K562 (cell line): Measurements from ENCODE around the gene SRCIN1. TPM values are rescaled to one million over a fixed set of nuclear protein-coding genes. Genes with fewer than 3 reads are reported as not detected.
A peak's percentile ranks its signal among the peaks of the same experiment; 100 is the strongest.

ENCODE experiments used
- ATAC-seq: fragments of 200-7000 bp; cut with Tn5 transposase; 3 replicates; pipeline ENCODE4 v1.9.1; 2020; ENCODE audit warnings: moderate library complexity
- BruUV-seq: library from RNA; stranded (reverse); fragments of 400-500 nt; replicated peaks from 2 replicates; lab custom pipeline; 2021; lab: Mats Ljungman, UMichigan
- CTCF ChIA-PET: fragments of 300-600 bp; formaldehyde crosslinking; extraction: SDS; loops from one replicate; lab custom pipeline; 2021; ENCODE audit warnings: low intra/inter-chr PET ratio; lab: Yijun Ruan, JAX
- POLR2A ChIA-PET: fragments of 300-600, 350-650 bp; sonication (Branson Sonifier 250); formaldehyde crosslinking; extraction: SDS; loops from one replicate; lab custom pipeline; 2021; ENCODE audit warnings: antibody characterized with exemption, inconsistent platforms; lab: Yijun Ruan, JAX
- DNase-seq, 4 experiments: peaks; one replicate each; pipeline versions ENCODE4 v3.0.0 to v3.0.0-alpha.2; 2011 to 2018; ENCODE audit warnings: low spot score in 3 of 4, mixed read lengths in 3 of 4; ENCODE audit errors: extremely low read depth in 1 of 4
- FAIRE-seq: peaks from 2 replicates; lab custom pipeline; 2011; peaks lifted over from hg19 to GRCh38; lab: Jason Lieb, UNC
- H2AFZ ChIP-seq: 2 replicates; pipeline ENCODE4 v1.6.0; 2011; ENCODE audit warnings: low read depth, low read length, control low read depth, inconsistent platforms
- H3K27ac ChIP-seq: fragments of 200-600 bp; 3 replicates; pipeline ENCODE4 v1.8.0; 2011; ENCODE audit warnings: low read depth, mild to moderate bottlenecking, control low read depth, inconsistent platforms, low read length, moderate library complexity, mixed read lengths; ENCODE audit errors: extremely low read depth
- H3K27me3 ChIP-seq, 2 experiments: fragments of 300-600 bp in 1 of 2; 2 replicates in 1 of 2; 3 replicates in 1 of 2; pipeline versions ENCODE4 v1.6.0 to v1.8.0; 2011; ENCODE audit warnings: inconsistent platforms in 2 of 2, low read length in 2 of 2, mild to moderate bottlenecking in 1 of 2, mixed read lengths in 1 of 2, moderate library complexity in 1 of 2; ENCODE audit not compliant: control insufficient read depth in 2 of 2, insufficient read depth in 2 of 2
- H3K36me3 ChIP-seq: fragments of 300-600 bp; 3 replicates; pipeline ENCODE4 v1.8.0; 2011; ENCODE audit warnings: mild to moderate bottlenecking, low read length, inconsistent platforms; ENCODE audit not compliant: control insufficient read depth, insufficient read depth
- H3K4me1 ChIP-seq, 2 experiments: fragments of 200-600 bp in 1 of 2; replicated peaks in 1 of 2; 2 replicates in 1 of 2; 3 replicates in 1 of 2; pipeline versions ENCODE4 v1.5.1 to v1.8.0; 2011; ENCODE audit warnings: inconsistent platforms in 2 of 2, low read length in 2 of 2, mild to moderate bottlenecking in 1 of 2, mixed read lengths in 1 of 2, moderate library complexity in 1 of 2; ENCODE audit not compliant: control insufficient read depth in 2 of 2, insufficient read depth in 2 of 2
- H3K4me2 ChIP-seq: 2 replicates; pipeline ENCODE4 v1.6.1; 2011; ENCODE audit warnings: low read length, control low read depth, inconsistent platforms, mixed read lengths; ENCODE audit not compliant: insufficient read depth
- H3K4me3 ChIP-seq: fragments of 200-600 bp; sonication (generic), shearing (Covaris generic); 2 replicates; pipeline ENCODE4 v1.5.1; 2016; ENCODE audit warnings: control low read depth, inconsistent platforms
- H3K79me2 ChIP-seq: fragments of 200-600 bp; 3 replicates; pipeline ENCODE4 v1.8.0; 2011; ENCODE audit warnings: low read length, inconsistent platforms; ENCODE audit not compliant: control insufficient read depth, insufficient read depth
- H3K9ac ChIP-seq, 2 experiments: 2 replicates each; pipeline versions ENCODE4 v1.6.0 to v1.6.1; 2011; ENCODE audit warnings: low read depth in 2 of 2, low read length in 2 of 2, control low read depth in 1 of 2, inconsistent platforms in 1 of 2, mild to moderate bottlenecking in 1 of 2, mixed read lengths in 1 of 2; ENCODE audit not compliant: insufficient read depth in 1 of 2
- H3K9me1 ChIP-seq: one replicate; pipeline ENCODE4 v1.6.0; 2011; ENCODE audit warnings: inconsistent platforms, mild to moderate bottlenecking, low read length, moderate library complexity; ENCODE audit not compliant: control insufficient read depth, insufficient read depth
- H3K9me3 ChIP-seq: replicated peaks from 2 replicates; pipeline ENCODE4 v1.5.1; 2011; ENCODE audit warnings: low read depth, low read length, inconsistent platforms; ENCODE audit not compliant: control insufficient read depth, insufficient read depth
- H4K20me1 ChIP-seq: replicated peaks from 2 replicates; pipeline ENCODE4 v1.6.1; 2011; ENCODE audit warnings: low read length, inconsistent platforms, mixed read lengths; ENCODE audit not compliant: control insufficient read depth, insufficient read depth
- CEBPB ChIP-seq: fragments of 450-650 bp; IDR thresholded peaks from 2 replicates; pipeline ENCODE4 v1.6.1; 2016; ENCODE audit warnings: missing genetic modification characterization, missing compliant biosample characterization
- MAFG ChIP-seq: fragments of 450-650 bp; conservative IDR thresholded peaks from 2 replicates; pipeline ENCODE4 v1.6.1; 2016; ENCODE audit warnings: missing genetic modification characterization, missing compliant biosample characterization
- PHB ChIP-seq: fragments of 250-450 bp; sonication (Bioruptor Pico); IDR thresholded peaks from 2 replicates; pipeline ENCODE4 v1.5.0; 2021
- POLR2A ChIP-seq: fragments of 450-650 bp; conservative IDR thresholded peaks from 2 replicates; pipeline ENCODE4 v1.6.1; 2016
- WGBS: fragments of 100-300 bp; shearing (Covaris generic); methylation state at CpG from one replicate; pipeline ENCODE4 v1.1.6; 2016; ENCODE audit warnings: low coverage, mixed read lengths; ENCODE audit not compliant: insufficient coverage; ENCODE audit errors: missing lambda C conversion rate; 5-methylcytosine and 5-hydroxymethylcytosine counted together
- in situ Hi-C: fragments of 300-500 bp; cut with MboI; formaldehyde crosslinking; loops from 4 replicates; pipeline ENCODE4 v1.15.0; 2018; ENCODE audit warnings: inconsistent platforms, mixed read lengths
- intact Hi-C: fragments of 100-400 bp; cut with micrococcal nuclease; formaldehyde crosslinking; loops from 2 replicates; pipeline ENCODE4 v1.14.2; 2022
- polyA plus RNA-seq, 8 experiments: library from polyadenylated mRNA; depleted of rRNA in 4 of 8; stranded (reverse) in 5 of 8; unstranded in 3 of 8; fragments of >200 nt; fragmentation: Nextera tagmentation in 2 of 8; fragmentation: Illumina TruSeq in 1 of 8; extraction: Ambion mirVana in 2 of 8; extraction: Trizol in 1 of 8; gene quantifications; 2 replicates each; pipeline versions ENCODE4 v1.2.1 to v1.2.3, GENCODE V29; 2011 to 2014; ENCODE audit warnings: inconsistent platforms in 1 of 8, missing spikeins in 1 of 8
- total RNA-seq, 7 experiments: library from RNA; depleted of rRNA in 6 of 7; stranded (reverse); fragments of >200 nt in 6 of 7; fragmentation: Illumina TruSeq in 2 of 7; extraction: Trizol in 2 of 7; gene quantifications; 2 replicates each; pipeline versions ENCODE4 v1.2.1 to v1.2.3, GENCODE V29; 2011 to 2021; ENCODE audit warnings: low replicate concordance in 1 of 7
- TF ChIP-seq, protein P1 (sequence below), 3 experiments: IDR thresholded peaks in 2 of 3; conservative IDR thresholded peaks in 1 of 3; 2 replicates each; pipeline ENCODE4 v1.5.1; 2011 to 2012; ENCODE audit warnings: low read length in 3 of 3, mild to moderate bottlenecking in 3 of 3, control low read depth in 2 of 3, improper control_type of control experiment in 1 of 3, inconsistent platforms in 1 of 3, low read depth in 1 of 3, mixed read lengths in 1 of 3, moderate library complexity in 1 of 3; ENCODE audit not compliant: insufficient read depth in 2 of 3

The SRCIN1 gene
- total and polyA plus RNA-seq, 9 of the 15 experiments (the other 6 are each of a cell fraction or from before 2014, with no cell fraction given): 0.09 to 0.33 (median 0.13) TPM; not detected in 6

DNA sequence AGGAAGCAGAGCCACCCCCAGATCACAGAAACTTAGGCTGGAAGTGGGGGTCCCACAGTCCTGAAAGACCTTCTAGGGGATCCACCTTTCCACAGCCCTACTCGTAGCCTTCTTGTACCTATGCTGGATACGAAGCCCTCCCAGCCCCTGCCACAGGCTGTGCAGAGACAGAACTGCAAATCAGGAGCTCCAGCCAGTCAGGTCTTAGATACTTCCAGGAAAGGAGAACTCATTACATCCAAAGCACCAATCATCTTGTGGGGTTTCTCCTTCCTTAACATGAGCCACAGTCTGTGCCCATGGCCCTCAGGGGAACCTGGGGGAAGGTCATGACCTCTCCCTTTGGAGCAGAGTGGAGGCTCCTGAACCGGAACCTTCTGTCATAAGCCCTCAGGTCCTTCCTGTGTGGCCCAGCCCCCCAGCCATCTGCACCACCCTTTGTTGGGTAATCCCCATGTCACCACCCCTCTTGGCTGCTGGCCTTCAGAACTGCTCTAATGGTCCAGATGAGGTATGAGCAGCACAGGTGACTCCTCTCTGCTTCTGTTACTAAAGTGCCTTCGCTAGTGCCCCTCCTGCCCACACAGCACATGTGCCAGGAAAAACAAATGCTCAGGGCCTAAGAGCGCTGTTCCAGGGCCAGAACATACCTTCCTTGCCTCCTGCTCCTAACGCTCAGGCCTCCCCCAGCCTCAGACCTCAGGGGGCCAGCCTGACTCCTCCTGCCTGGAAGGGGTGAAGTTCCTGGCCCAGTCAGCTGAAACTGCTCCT, 14.6 kb downstream of the SRCIN1 start:
- no peaks in the 10 kb centered on the region for H3K79me2 ChIP-seq
- H3K9ac ChIP-seq: no peak overlapping the region; a peak in 1 of 4 replicates
- intact Hi-C loops: no loop called here
- CTCF ChIA-PET: no interaction called here
- H2AFZ ChIP-seq: no peak overlapping the region
- no peak overlapping the region for H3K27ac ChIP-seq
- H3K9me3 ChIP-seq: no peaks in the 10 kb centered on the region
- peaks cover 33 to 71% of the 10 kb centered on the region in 2 experiments; a peak in 4 of 5 replicates for H3K27me3 ChIP-seq
- H3K4me3 ChIP-seq: no peak overlapping the region
- ATAC-seq (no peak; the same call in 2 of the 3 replicates), DNase-seq (no peak), FAIRE-seq (no peak)
- BruUV-seq: no TSS peak
- H3K9me1 ChIP-seq: no peaks in the 10 kb centered on the region
- WGBS: 3% methylated on average over 6 of the region's 6 CpGs
- no peaks in the 10 kb centered on the region for H3K36me3 ChIP-seq
- H4K20me1 ChIP-seq: peaks cover 9% of the 10 kb centered on the region; the same call in 1 of the 2 replicates
- TF ChIP-seq CEBPB (tag) (0 out of 2 replicates have a peak, but pooled peaks have one; percentile 13), POLR2A (no peak)
- H3K4me1 ChIP-seq: peaks cover 4 to 10% of the 10 kb centered on the region in 2 experiments; a peak in 2 of 5 replicates
- POLR2A ChIA-PET: interaction anchor here (0.9 kb wide), 1 partner anchor 11 kb away, joined by 3 read pairs; no protein-coding TSS in a partner anchor
- H3K4me2 ChIP-seq: no peak overlapping the region
- in situ Hi-C loops: no loop called here

GRCh38 chr17:38589462-38590114, 16.2 kb downstream of the SRCIN1 start:
- H3K9me3 ChIP-seq: no peaks in the 10 kb centered on the region
- FAIRE-seq (no peak), ATAC-seq (no peak), DNase-seq (no peak)
- H3K27ac ChIP-seq: no peak overlapping the region
- H3K79me2 ChIP-seq: no peaks in the 10 kb centered on the region
- no peak overlapping the region for H3K4me2 ChIP-seq
- no peaks in the 10 kb centered on the region for H3K36me3 ChIP-seq
- in situ Hi-C loops: no loop called here
- peaks cover 9 to 16% of the 10 kb centered on the region in 2 experiments; a peak in 4 of 5 replicates for H3K4me1 ChIP-seq
- 4% methylated on average over 10 of the region's 10 CpGs for WGBS
- no peaks in the 10 kb centered on the region for H3K9me1 ChIP-seq
- no TSS peak for BruUV-seq
- intact Hi-C loops: no loop called here
- H2AFZ ChIP-seq: no peak overlapping the region
- H4K20me1 ChIP-seq: peaks cover 17% of the 10 kb centered on the region
- CTCF ChIA-PET: no interaction called here
- TF ChIP-seq PHB (CRISPR knock-in tag) (no peak), MAFG (no peak)
- TF ChIP-seq, protein P1, sequence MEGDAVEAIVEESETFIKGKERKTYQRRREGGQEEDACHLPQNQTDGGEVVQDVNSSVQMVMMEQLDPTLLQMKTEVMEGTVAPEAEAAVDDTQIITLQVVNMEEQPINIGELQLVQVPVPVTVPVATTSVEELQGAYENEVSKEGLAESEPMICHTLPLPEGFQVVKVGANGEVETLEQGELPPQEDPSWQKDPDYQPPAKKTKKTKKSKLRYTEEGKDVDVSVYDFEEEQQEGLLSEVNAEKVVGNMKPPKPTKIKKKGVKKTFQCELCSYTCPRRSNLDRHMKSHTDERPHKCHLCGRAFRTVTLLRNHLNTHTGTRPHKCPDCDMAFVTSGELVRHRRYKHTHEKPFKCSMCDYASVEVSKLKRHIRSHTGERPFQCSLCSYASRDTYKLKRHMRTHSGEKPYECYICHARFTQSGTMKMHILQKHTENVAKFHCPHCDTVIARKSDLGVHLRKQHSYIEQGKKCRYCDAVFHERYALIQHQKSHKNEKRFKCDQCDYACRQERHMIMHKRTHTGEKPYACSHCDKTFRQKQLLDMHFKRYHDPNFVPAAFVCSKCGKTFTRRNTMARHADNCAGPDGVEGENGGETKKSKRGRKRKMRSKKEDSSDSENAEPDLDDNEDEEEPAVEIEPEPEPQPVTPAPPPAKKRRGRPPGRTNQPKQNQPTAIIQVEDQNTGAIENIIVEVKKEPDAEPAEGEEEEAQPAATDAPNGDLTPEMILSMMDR (IDR thresholded peaks at IDR 0.05 in 2 of 3, conservative IDR thresholded peaks at IDR 0.05 in 1 of 3; ENCODE audit: insufficient read depth in 2 of 3, low read depth in 1 of 3, low read length in 3 of 3): 0 out of 6 replicates have a peak, but pooled peaks of 1 of the 3 experiments have one; percentile 1
- peaks cover 27 to 61% of the 10 kb centered on the region in 2 experiments; a peak in 4 of 5 replicates for H3K27me3 ChIP-seq
- no peak overlapping the region for H3K4me3 ChIP-seq
- 0 out of 4 replicates have a peak overlapping the region, but pooled peaks of 1 of the 2 experiments have one; percentile 33 for H3K9ac ChIP-seq
- POLR2A ChIA-PET: interaction anchor here (1.1 to 1.2 kb wide), 2 partner anchors 13 to 15 kb away, joined by 3 to 5 read pairs; no protein-coding TSS in a partner anchor
